ENCODE measurements around the gene NHP2. TPM values are rescaled to one million over a fixed set of nuclear protein-coding genes. Genes with fewer than 3 reads are reported as not detected.

NHP2 gene
- total and polyA plus RNA-seq, 9 of the 15 experiments (the other 6 are each of a cell fraction or from before 2014, with no cell fraction given) = 52.8 to 622 (median 144) TPM

DNA sequence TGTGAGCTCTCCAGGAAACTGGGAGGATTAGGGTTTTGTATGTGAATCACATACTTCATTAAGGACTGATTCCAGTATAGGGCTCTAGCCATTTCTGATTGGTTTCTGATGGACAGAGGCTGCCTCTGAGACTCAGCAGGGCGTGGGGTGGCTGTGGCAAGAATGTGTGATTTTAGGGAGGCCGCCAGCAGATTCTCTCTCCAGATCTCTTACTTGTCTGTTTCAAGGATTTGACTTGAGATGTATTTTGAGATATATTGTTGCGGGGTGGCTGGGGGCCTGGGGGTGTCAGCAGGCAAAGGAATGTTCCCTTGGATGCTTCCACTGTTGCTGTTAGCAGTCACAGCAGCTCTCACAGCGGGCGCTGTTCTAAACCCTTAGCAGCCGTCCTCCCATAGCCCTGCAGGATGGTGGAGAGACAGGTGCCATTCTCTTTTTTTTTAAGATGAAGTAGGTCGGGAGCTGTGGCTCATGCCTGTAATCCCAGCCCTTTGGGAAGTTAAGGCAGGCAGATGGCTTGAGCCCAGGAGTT lies 42.7 kb upstream of the NHP2 start:
- BruUV-seq (replicated peaks) = no TSS peak
- no peaks in the 10 kb centered on the region for H3K79me2 ChIP-seq (ENCODE audit: control insufficient read depth, insufficient read depth, low read length)
- no peaks in the 10 kb centered on the region for H3K36me3 ChIP-seq (ENCODE audit: control insufficient read depth, insufficient read depth, low read length)
- intact Hi-C loops (cut with micrococcal nuclease) (no loop called here), in situ Hi-C loops (cut with MboI) (no loop called here)
- no peak overlapping the region for H3K27ac ChIP-seq (ENCODE audit: extremely low read depth, low read depth, low read length)
- ChIA-PET CTCF (ENCODE audit: low intra/inter-chr PET ratio) (no interaction called here), POLR2A (interaction anchor here (0.6 to 2.0 kb wide), 5 partner anchors 10 to 1835 kb away, joined by 3 to 11 read pairs (median 5); partner anchors contain the start of gene KIAA1191)
- whole genome bisulfite sequencing (ENCODE audit: insufficient coverage, low coverage, missing lambda C conversion rate) = 28% methylated on average over 7 of the region's 7 CpGs
- no peak overlapping the region for H3K4me3 ChIP-seq
- DNase-seq (ENCODE audit: extremely low read depth in 1 of 4, low spot score in 3 of 4) (no peak), FAIRE-seq (no peak), ATAC-seq (no peak)
- peaks cover 0 to 8% of the 10 kb centered on the region in 2 experiments; a peak in 2 of 5 replicates for H3K4me1 ChIP-seq (replicated peaks in 1 of 2; ENCODE audit: control insufficient read depth in 2 of 2, insufficient read depth in 2 of 2, low read length in 2 of 2)
- no peak overlapping the region for H3K9ac ChIP-seq (ENCODE audit: insufficient read depth in 1 of 2, low read depth in 2 of 2, low read length in 2 of 2)
- no peaks in the 10 kb centered on the region; the same call in 1 of the 2 replicates for H3K9me3 ChIP-seq (replicated peaks; ENCODE audit: control insufficient read depth, insufficient read depth, low read depth, low read length)
- H2AFZ ChIP-seq (ENCODE audit: low read depth, low read length) = 0 out of 2 replicates have a peak overlapping the region, but pooled peaks have one; percentile 1
- TF ChIP-seq ZNF121 (CRISPR knock-in tag; conservative IDR thresholded peaks at IDR 0.05) = no peak
- no peak for TF ChIP-seq FOXK1 (CRISPR knock-in tag; IDR thresholded peaks at IDR 0.05; ENCODE audit: borderline replicate concordance)
- no peak for TF ChIP-seq ZKSCAN8 (CRISPR knock-in tag; IDR thresholded peaks at IDR 0.05)
- TF ChIP-seq, protein P1, sequence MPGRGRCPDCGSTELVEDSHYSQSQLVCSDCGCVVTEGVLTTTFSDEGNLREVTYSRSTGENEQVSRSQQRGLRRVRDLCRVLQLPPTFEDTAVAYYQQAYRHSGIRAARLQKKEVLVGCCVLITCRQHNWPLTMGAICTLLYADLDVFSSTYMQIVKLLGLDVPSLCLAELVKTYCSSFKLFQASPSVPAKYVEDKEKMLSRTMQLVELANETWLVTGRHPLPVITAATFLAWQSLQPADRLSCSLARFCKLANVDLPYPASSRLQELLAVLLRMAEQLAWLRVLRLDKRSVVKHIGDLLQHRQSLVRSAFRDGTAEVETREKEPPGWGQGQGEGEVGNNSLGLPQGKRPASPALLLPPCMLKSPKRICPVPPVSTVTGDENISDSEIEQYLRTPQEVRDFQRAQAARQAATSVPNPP (IDR thresholded peaks at IDR 0.05; ENCODE audit: borderline replicate concordance, insufficient read depth, insufficient read length) = no peak
- TF ChIP-seq SNIP1 (IDR thresholded peaks at IDR 0.05; ENCODE audit: low read depth) = no peak
- TF ChIP-seq STAG1 (CRISPR knock-in tag; IDR thresholded peaks at IDR 0.05; ENCODE audit: borderline replicate concordance) = no peak
- TF ChIP-seq MAZ (CRISPR knock-in tag; conservative IDR thresholded peaks at IDR 0.05 in 1 of 2, IDR thresholded peaks at IDR 0.05 in 1 of 2) = no peak
- no peak for TF ChIP-seq RBM39 (optimal IDR thresholded peaks at IDR 0.05; ENCODE audit: low read depth, low read length)
- TF ChIP-seq ILF3 (IDR thresholded peaks at IDR 0.05; ENCODE audit: borderline replicate concordance) = no peak
- no peak for TF ChIP-seq NCOR1 (IDR thresholded peaks at IDR 0.05)
- TF ChIP-seq SRSF7 (optimal IDR thresholded peaks at IDR 0.05; ENCODE audit: low read depth, low read length) = no peak
- no peak for TF ChIP-seq ERF (CRISPR knock-in tag; IDR thresholded peaks at IDR 0.05)
- no peak for TF ChIP-seq SREBF2 (CRISPR knock-in tag; IDR thresholded peaks at IDR 0.05)
- TF ChIP-seq ZNF133 (CRISPR knock-in tag; IDR thresholded peaks at IDR 0.05) = no peak
- no peak for TF ChIP-seq SOX6 (IDR thresholded peaks at IDR 0.05)
- TF ChIP-seq POLR2G (IDR thresholded peaks at IDR 0.05; ENCODE audit: low read depth, low read length) = no peak
- TF ChIP-seq ZNF57 (CRISPR knock-in tag; IDR thresholded peaks at IDR 0.05) = no peak
- TF ChIP-seq DNMT1 (IDR thresholded peaks at IDR 0.05) = no peak
- TF ChIP-seq SAFB2 (IDR thresholded peaks at IDR 0.05; ENCODE audit: borderline replicate concordance, low read depth, low read length, severe bottlenecking) = no peak
- no peak for TF ChIP-seq GABPB2 (CRISPR knock-in tag; conservative IDR thresholded peaks at IDR 0.05)
- H3K4me2 ChIP-seq (ENCODE audit: insufficient read depth, low read length) = no peak overlapping the region
- peaks cover 5 to 16% of the 10 kb centered on the region in 2 experiments; a peak in 3 of 5 replicates for H3K27me3 ChIP-seq (ENCODE audit: control insufficient read depth in 2 of 2, insufficient read depth in 2 of 2, low read length in 2 of 2)
- H4K20me1 ChIP-seq (replicated peaks; ENCODE audit: control insufficient read depth, insufficient read depth, low read length) = no peaks in the 10 kb centered on the region
- H3K9me1 ChIP-seq (ENCODE audit: control insufficient read depth, insufficient read depth, low read length) = no peaks in the 10 kb centered on the region

Data from K562 (cell line).